ENCODE measurements around the gene ZZZ3.

GRCh38 chr1:77725706-77726105 lies 43.2 kb upstream of the ZZZ3 start:
- TF ChIP-seq POLR2A (IDR thresholded peaks at IDR 0.05) (no peak), CTCF (IDR thresholded peaks at IDR 0.05) (no peak)
